Osteocyte (in vitro differentiated cells): Measurements from ENCODE around the gene TBL1X. TPM values are rescaled to one million over a fixed set of nuclear protein-coding genes. Genes with fewer than 3 reads are reported as not detected.
A peak's percentile ranks its signal among the peaks of the same experiment; 100 is the strongest.

ENCODE experiments used
- DNase-seq: peaks from one replicate; pipeline ENCODE4 v3.0.0; 2021; ENCODE audit warnings: mixed read lengths; ENCODE audit not compliant: unreplicated experiment; ENCODE audit errors: extremely low spot score
- H3K27ac Mint-ChIP-seq: one replicate; pipeline ENCODE4 v1.8.0; 2021; ENCODE audit warnings: mild to moderate bottlenecking, mixed read lengths; ENCODE audit not compliant: unreplicated experiment
- H3K27me3 Mint-ChIP-seq: one replicate; pipeline ENCODE4 v1.8.0; 2021; ENCODE audit warnings: mixed read lengths; ENCODE audit not compliant: unreplicated experiment
- H3K36me3 Mint-ChIP-seq: one replicate; pipeline ENCODE4 v1.8.0; 2021; ENCODE audit warnings: mixed read lengths; ENCODE audit not compliant: unreplicated experiment
- H3K4me1 Mint-ChIP-seq: one replicate; pipeline ENCODE4 v1.8.0; 2021; ENCODE audit warnings: mixed read lengths; ENCODE audit not compliant: unreplicated experiment
- H3K4me3 Mint-ChIP-seq: one replicate; pipeline ENCODE4 v1.8.0; 2021; ENCODE audit warnings: mild to moderate bottlenecking, moderate library complexity, mixed read lengths; ENCODE audit not compliant: unreplicated experiment
- H3K9me3 Mint-ChIP-seq: one replicate; pipeline ENCODE4 v1.8.0; 2021; ENCODE audit warnings: mixed read lengths; ENCODE audit not compliant: unreplicated experiment
- CTCF ChIP-seq: fragments of 200-600 bp; sonication (generic); IDR thresholded peaks from 2 replicates; pipeline ENCODE4 v1.5.0; 2021; ENCODE audit warnings: antibody characterized with exemption, mild to moderate bottlenecking, moderate library complexity
- total RNA-seq: library from RNA; stranded (reverse); gene quantifications from 2 replicates; pipeline ENCODE4 v1.2.1, GENCODE V29; 2021

Gene TBL1X
- total RNA-seq, 1 donor from 2014 or later, result 35.3 TPM

GRCh38 chrX:9476810-9477575 is 12.1 kb downstream of the TBL1X start:
- peaks cover 39% of the 10 kb centered on the region for H3K4me1 Mint-ChIP-seq

GRCh38 chrX:9482408-9482807 is 17.6 kb downstream of the TBL1X start:
- Mint-ChIP-seq H3K27me3 (no peaks in the 10 kb centered on the region), H3K36me3 (peaks cover 2% of the 10 kb centered on the region), H3K9me3 (peaks cover 12% of the 10 kb centered on the region), H3K4me1 (peaks cover 24% of the 10 kb centered on the region), H3K4me3 (no peak overlapping the region), H3K27ac (no peak overlapping the region)
- TF ChIP-seq CTCF, result no peak
- no peak for DNase-seq

More at GRCh38 chrX:9476810-9477575, 12.1 kb downstream of the TBL1X start:
- no peaks in the 10 kb centered on the region for H3K27me3 Mint-ChIP-seq
- no peak for TF ChIP-seq CTCF
- no peak overlapping the region for H3K4me3 Mint-ChIP-seq
- DNase-seq, result no peak
- peaks cover 2% of the 10 kb centered on the region for H3K36me3 Mint-ChIP-seq
- H3K27ac Mint-ChIP-seq, result peak overlapping the region; percentile 73
- peaks cover 12% of the 10 kb centered on the region for H3K9me3 Mint-ChIP-seq

GRCh38 chrX:9482837-9483236 is 18.0 kb downstream of the TBL1X start:
- Mint-ChIP-seq H3K4me3 (no peak overlapping the region), H3K9me3 (peaks cover 16% of the 10 kb centered on the region), H3K36me3 (peaks cover 5% of the 10 kb centered on the region), H3K4me1 (peaks cover 20% of the 10 kb centered on the region), H3K27ac (no peak overlapping the region), H3K27me3 (no peaks in the 10 kb centered on the region)
- no peak for TF ChIP-seq CTCF
- no peak for DNase-seq

- Mint-ChIP-seq H3K27me3 (no peaks in the 10 kb centered on the region), H3K4me1 (peaks cover 20% of the 10 kb centered on the region), H3K4me3 (no peak overlapping the region), H3K27ac (no peak overlapping the region), H3K36me3 (peaks cover 5% of the 10 kb centered on the region), H3K9me3 (peaks cover 20% of the 10 kb centered on the region)
- no peak for DNase-seq
- TF ChIP-seq CTCF, result no peak
These were observed 18.5 kb downstream of the TBL1X start for GRCh38 chrX:9483376-9483775.

- H3K27me3 Mint-ChIP-seq, result no peaks in the 10 kb centered on the region
- H3K27ac Mint-ChIP-seq, result no peak overlapping the region
- H3K9me3 Mint-ChIP-seq, result peaks cover 17% of the 10 kb centered on the region
These were observed 22.0 kb downstream of the TBL1X start for GRCh38 chrX:9486786-9487387.

More at GRCh38 chrX:9486786-9487387, 22.0 kb downstream of the TBL1X start:
- H3K36me3 Mint-ChIP-seq, result peaks cover 3% of the 10 kb centered on the region
- H3K4me3 Mint-ChIP-seq, result no peak overlapping the region
- no peak for TF ChIP-seq CTCF
- peaks cover 13% of the 10 kb centered on the region for H3K4me1 Mint-ChIP-seq
- no peak for DNase-seq
